Cortex of kidney (tissue), 1 donor: ENCODE results near the gene AADACL3.
"Not testable (repeated sequence)": the region's sequence is repeated elsewhere in the genome, so short reads cannot be mapped to it uniquely, and the experiment has no call there.

Source experiments
- DNase-seq: peaks from one replicate; lab custom pipeline; 2025; lab: John Stamatoyannopoulos, UW

Gene AADACL3, protein sequence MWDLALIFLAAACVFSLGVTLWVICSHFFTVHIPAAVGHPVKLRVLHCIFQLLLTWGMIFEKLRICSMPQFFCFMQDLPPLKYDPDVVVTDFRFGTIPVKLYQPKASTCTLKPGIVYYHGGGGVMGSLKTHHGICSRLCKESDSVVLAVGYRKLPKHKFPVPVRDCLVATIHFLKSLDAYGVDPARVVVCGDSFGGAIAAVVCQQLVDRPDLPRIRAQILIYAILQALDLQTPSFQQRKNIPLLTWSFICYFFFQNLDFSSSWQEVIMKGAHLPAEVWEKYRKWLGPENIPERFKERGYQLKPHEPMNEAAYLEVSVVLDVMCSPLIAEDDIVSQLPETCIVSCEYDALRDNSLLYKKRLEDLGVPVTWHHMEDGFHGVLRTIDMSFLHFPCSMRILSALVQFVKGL

DNA sequence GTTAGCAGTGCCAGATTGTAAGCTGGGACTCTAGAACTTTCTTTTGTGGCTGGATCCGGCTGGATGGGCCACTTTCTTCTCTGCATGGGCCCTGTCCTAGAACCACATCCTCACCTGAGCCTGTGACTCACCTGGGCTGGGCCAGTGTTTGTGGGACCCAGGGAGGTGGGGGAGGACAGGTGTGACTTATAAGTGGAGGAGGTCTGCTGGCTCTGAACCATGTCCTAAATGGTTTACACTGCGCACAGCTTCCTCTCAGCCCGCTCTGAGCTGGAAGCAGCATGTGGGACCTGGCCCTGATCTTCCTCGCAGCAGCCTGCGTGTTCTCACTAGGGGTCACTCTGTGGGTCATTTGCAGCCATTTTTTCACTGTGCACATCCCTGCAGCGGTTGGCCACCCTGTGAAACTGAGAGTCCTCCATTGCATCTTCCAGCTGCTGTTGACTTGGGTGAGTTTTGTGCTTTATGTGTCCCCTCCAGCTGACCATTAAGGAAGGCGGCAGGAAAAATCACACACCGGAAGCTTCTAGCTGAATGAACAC lies at the start of gene AADACL3:
AADACL3 (plus strand) TSS at position 215 of the 542 bp plus-strand sequence; CDS start at position 282, 67 bp downstream.
- no peak for DNase-seq

DNA sequence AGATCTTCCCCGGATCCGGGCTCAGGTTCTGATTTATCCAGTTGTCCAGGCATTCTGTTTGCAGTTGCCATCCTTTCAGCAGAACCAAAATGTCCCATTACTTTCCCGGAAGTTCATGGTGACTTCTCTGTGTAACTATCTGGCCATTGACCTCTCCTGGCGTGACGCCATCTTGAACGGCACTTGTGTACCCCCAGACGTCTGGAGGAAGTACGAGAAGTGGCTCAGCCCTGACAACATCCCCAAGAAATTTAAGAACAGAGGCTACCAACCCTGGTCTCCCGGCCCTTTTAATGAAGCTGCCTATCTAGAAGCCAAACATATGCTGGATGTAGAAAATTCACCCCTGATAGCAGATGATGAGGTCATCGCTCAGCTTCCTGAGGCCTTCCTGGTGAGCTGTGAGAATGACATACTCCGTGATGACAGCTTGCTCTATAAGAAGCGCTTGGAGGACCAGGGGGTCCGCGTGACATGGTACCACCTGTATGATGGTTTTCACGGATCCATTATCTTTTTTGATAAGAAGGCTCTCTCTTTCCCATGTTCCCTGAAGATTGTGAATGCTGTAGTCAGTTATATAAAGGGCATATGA lies 49.7 kb upstream of the AADACL3 start:
- no peak for DNase-seq

DNA sequence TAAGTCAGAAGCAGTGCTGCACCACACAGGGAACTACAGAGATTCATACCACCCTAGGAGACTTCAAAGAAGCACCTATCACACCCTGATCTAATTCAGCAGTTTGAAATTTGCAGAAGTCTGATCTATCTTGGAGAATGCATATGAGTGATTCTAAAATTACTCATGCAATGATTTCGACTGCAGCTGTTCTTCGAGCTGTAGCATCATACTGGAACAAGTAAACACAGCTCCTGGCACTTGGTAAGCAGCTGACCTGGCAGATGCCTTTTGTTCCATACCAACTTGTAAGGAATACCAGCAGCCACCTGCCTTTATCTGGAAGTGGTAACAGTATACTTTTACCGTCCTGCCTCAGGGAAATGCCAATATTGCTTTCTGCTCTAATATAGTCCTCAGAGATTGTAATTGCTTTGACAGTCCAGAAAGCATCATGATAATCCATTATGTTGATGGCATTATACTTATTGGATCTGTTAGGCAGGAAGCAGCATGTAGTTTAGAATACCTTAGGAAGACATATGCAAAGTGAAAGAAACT lies 46.3 kb upstream of the AADACL3 start:
- no peak for DNase-seq

DNA sequence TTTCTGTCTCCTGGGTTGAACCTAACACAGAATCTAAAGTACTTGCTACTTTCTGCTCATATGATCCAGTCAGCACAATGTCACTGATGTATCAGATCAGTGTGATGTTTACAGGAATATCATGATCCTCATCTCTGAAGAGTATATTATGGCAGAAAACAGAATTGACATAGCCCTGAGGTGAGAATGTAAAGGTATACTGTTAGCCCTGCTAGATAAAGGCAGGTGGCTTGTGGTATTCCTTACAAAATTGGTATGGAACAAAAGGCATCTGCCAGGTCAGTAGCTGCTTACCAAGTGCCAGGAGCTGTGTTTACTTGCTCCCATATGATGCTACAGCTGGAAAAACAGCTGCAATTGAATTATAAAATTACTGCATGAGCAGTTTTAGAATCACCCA lies 41.6 kb upstream of the AADACL3 start:
- no peak for DNase-seq

DNA sequence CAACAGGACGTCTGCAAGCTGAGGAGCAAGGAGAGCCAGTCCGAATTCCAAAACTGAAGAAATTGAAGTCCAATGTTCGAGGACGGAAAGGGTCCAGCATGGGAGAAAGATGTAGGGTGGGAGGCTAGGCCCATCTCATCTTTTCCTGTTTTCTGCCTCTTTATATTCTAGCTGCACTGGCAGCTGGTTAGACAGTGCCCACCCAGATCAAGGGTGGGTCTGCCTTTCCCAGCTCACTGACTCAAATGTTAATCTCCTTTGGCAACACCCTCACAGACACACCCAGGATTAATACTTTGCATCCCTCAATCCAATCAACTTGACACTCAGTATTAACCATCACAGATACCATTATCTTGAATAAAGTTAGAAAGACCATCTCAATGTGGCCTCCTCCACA lies 39.8 kb upstream of the AADACL3 start:
- not testable (repeated sequence) for DNase-seq

DNA sequence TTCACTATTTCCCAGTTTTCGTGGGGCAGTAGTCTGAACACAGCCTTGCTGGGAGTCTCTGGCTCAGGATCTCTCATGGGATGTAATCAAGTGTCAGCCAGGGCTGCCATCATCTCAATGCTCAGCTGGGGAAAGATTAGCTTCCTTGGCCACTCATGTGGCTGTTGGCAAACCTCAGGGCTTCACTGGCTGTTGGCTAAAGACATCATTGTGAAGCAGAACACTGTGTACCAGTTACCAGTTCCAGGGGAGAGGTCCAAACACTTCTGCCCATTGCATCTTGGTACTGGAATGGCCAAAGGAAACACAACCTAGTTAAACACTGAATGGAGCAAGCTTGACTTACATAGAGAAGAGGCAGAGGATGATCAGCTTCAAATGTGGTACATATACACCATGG lies 38.3 kb upstream of the AADACL3 start:
- DNase-seq = no peak

DNA sequence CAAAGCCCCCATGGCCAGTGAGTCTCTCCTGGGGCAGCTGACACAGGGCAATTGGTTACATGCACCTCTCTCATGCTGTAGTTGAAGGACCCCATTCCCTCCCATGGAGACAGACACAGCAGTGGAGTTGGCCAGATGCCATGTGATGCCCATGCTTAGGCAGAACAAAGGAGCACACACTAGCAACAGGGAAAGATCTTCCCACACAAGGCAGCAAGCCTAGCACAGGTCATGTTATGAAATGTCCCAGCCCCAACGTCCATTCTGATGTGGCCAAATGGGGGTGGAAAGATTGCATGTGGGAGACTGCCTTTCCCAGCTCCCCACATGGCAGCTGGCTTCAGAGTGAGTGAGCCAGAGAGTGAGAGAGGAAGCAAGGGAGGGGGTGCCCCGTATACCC lies 37.6 kb upstream of the AADACL3 start:
- no peak for DNase-seq

DNA sequence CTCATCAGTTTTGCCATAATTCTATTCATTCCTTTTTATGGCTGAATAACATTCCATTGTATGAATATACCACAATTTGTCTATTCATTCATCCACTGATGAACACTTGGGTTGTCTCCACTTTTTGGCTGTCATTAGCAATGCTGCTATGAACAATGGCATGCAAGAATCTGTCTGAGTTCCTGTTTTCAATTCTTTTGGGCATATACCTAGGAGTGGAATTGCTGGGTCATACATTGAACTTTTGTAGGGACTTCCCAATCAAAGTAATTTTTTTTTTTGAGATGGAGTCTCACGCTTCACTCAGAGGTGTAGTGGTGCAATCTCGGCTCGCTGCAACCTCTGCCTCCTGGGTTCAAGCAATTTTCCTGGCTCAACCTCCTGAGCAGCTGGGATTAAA lies 37.1 kb upstream of the AADACL3 start:
- DNase-seq = no peak

DNA sequence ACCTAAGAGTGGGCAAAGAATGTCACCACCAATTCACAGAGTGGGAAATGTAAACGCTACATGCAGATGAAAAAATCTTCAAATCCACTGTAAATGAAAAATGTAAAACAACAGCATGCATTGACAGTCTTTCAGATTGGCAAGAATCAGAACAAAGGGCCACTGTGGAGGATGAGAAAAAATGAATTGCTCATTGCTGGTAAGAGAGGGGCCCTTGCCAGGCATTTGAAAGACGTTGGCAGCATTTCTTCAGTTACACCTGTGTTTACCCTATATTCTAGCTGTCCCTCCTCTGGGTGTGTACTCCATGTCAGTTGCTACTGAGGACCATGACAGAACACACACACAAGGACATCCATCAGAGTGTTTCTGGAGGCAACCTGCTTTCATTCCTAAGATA lies 25.8 kb upstream of the AADACL3 start:
- DNase-seq = no peak

DNA sequence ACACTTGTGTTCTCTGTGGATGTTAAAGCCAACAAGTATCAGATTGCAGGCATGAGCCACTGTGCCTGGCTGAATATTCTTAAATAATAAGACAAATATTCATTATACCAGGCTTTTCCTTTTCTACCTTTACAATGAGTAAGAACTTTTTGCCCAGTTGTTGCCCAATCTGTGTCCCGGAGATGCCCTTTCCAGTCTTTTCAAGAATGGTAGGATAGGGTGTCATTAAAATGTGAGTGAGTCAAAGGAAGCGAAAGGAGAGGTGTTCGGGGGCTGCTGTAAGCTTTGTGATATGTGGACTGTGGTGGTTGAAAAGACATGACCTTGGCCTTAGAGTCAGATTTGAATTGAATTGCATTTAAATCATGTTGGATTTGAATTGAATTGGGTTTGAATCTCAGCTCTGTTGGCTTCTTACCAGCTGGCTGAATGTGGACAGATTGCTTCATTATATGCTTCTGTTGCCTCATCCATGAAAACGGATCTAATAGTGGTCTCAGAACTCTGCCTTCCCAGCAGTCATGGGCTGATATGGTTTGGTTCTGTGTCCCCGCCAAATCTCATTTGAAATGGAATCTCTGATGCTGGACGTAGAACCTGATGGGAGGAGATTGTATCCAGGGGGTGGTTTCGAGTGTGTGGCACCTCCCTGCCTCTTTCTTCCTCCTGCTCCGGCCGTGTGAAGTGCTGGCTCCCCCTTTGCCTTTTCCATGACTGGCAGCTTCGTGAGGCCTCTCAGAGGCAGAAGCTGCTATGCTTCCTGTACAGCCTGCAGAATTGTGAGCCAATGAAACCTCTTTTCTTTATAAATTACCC lies 22.7 kb upstream of the AADACL3 start:
- DNase-seq = no peak

DNA sequence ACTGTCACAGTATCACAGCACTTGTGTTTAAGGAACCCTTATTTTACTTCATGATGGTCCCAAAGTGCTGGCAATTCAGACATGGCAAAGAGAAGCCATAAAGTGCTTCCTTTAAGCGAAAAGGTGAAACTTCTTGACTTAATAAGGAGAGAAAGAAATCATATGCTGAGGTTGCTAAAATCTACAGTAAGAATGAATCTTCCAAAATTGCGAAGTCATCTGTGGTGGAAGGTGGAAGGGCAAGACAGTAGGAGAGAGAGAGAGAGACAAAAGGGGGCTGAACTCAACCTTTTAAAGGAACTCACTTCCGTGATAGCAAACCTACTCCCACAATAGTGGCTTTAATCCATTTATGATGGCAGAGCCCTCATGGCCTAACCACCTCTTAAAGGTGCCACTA lies 19.3 kb upstream of the AADACL3 start:
- no peak for DNase-seq

DNA sequence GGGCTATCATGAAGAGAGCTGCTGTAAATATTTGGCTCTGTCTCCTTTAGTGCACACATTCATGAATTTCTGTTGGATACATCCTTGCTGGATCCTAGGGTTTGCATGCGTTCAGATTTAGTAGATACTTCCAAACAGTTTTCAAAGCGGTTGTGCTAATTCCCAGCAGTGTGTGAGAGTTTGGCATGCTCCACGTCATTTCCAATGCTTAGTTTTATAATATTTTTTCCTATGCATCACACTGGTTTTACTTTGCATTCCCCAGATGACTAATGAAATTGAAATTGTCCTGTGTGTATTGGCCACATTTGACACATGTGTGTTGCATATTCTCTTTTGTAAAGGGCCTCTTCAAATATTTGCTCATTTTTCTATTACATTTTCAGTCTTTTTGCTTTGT lies 18.5 kb upstream of the AADACL3 start:
- no peak for DNase-seq

DNA sequence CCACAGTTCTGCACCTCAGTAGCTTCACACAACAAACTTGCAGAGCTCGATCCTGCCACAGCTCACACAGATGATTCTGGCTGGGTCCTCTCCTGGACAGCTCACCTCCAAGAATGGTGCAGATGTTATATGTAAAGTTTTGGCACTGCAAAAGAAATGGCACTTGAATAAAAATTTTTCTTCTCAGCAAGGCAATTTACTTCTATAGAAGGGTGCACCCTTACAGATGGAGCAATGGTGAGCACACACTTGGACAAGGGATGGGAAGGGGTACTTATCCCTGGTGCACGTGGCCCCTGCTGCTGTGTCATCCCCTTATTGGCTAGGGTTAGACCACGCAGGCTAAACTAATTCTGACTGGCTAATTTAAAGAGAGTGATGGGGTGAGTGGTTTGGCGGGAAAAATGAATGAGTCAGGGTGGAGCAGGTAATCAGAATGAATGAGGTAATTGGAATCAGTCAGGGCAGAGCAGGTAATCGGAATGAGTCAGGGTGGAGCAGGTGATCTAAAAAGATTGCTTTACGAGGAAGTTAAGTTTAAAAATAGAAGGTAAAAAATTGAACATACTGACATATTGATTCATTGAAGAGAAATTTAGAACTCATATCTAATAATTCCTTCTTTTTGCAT lies 12.0 kb upstream of the AADACL3 start:
- DNase-seq = no peak

DNA sequence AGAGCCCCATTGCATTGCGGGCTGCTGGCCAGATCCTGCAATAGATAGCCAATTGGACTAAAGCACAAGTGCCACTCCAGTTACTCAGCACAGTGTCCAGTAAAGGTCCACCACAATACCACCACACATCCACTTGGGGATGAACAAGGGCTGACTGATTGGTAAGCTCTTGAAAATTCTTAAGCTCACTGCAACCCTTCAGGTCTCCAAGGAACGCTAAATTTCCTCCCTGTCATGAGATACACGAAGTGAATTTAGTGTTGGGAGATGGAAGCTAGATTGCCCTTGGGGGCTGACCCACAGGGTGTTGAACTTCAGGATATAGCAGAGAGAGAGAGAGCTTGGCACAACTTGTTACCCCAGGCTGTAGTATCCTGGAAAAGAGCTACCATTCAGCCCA lies 9.8 kb upstream of the AADACL3 start:
- no peak for DNase-seq

DNA sequence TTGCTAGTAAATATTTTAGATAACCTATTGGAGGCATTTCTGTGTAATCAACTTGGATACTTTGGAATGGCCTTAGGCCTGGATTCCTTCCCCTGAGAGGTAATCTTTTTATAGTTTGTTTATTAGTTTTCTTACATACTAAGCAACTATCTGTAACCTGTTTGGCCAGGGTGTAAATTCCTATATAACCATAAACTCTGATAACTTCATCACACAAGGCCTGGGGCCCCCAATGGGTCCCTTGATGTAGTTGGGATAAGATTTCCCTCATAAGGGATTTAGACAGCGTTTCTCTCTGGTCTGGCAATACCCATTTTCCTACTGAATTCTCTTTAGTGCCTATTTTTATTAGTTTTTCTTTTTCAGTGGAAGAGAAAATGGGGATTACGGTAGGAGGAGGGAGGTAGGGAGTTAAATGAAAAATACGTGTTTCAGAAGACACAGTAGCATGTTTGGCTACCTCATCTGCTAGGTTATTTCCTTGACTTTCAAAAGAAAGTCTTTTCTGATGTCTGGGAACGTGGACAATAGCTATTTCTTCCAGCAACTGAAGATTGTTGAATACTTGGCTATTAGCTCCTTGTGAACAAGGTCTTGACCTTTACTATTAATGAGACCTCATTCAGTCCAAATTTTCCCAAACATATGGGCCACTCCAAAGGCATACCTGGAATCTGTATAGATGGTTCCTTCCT lies 7.4 kb upstream of the AADACL3 start:
- no peak for DNase-seq

DNA sequence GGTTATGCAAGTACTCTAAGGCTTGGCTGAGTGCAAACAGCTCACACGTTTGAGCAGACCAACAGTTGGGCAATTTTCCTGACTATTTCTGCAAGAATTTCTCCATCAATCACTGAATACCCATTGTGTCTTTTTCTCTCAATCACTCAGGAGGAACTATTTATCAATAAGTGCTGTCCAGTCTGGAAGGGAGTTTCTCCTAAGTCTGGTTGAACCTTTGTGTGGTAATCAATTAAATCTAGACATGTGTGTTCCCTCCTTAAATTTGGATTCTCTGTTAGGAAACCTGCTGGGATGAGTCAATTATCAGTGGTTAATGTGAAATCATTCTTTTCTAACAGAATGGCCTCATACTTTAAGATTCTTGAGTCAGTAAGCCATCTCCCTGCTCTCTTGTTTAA lies 6.8 kb upstream of the AADACL3 start:
- no peak for DNase-seq

DNA sequence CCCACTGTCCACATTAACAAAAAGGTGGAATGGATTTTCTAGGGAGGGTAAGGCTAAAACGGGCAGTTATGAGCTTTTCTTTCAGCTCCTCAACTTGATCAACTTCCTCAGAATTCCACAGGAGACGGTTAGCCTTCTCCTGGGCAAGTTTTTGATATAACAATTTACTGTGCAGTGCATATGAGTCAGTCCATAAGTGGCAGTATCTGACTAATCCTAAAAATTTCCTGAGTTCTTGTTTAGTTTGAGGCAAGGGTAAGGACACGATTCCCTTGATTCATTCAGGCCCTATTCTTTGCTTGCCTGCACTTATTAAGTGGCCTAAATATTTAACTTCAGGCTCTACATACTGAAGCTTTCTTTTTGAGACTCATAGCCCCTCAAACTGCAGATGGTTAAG lies 6.2 kb upstream of the AADACL3 start:
- no peak for DNase-seq

DNA sequence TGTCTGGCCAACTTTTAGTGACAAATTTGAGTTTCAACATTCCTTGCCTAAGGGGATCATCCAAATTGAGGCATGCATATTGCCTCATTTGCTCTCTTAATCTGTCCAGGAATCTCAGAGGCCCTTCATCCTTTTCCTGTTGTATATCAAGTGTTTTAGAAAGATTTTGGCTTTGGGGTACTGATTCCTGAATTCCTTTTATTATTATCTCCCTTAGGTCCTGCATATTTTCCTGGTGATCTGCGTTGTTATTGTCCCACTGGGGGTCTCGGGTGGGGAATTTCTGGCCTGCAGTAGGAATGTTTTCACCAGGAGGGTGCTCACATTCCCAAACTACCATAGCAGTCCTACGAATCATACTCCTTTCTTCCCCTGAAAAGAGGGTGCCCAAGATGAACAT lies 4.4 kb upstream of the AADACL3 start:
- DNase-seq = no peak

DNA sequence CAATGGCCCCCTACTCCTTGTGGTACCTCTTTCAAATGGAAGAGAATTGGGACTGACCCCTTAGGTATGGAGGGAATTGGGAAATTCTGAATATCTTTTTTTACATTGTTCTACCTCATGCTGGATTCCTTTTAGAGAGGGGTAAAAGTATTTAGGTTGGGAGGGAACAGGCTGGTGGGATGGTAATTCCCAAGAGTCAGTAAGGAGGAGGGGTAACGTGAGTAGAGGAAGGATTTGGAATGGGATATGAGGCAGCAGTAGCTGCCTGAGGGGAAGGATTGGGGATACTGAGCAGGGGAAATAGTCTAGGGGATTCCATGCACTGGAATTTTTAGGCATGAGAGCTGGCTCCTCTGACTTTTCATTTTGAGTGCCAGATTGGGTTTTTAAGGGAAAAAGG lies 3.8 kb upstream of the AADACL3 start:
- no peak for DNase-seq

DNA sequence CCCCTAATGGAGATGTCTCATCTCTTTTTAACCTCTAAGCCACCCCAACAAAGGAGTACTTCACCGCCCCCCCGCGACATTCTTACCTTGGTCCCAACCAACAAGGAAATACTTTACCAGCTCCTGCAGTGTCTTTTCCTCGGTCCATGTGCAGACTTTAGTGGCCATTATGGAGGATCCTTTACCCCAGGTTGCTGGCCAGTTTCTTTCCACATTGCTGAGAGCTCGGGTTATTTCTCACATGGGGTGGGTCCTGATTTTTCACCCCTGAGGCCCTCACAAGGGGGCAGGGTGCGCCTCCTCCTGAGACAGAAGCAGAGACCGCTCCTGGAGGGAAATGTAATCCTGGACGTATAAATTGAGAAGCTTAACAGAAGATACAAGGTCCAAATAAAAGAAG lies 3.0 kb upstream of the AADACL3 start:
- DNase-seq = no peak

DNA sequence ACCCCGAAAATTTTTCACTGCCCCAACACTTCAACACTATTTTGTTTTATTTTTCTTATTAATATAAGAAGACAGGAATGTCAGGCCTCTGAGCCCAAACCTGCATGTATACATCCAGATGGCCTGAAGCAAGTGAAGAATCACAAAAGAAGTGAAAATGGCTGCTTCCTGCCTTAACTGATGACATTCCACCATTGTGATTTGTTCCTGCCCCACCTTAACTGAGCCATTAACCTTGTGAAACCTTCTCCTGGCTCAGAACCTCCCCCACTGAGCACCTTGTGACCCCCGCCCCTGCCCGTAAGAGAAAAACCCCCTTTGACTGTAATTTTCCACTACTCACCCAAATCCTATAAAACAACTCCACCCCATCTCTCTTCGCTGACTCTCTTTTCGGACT lies 2.3 kb upstream of the AADACL3 start:
- not testable (repeated sequence) for DNase-seq
